NCI-H1694 (cell line): Measurements from ENCODE around the gene ABCB10.
"Not testable (repeated sequence)": the region's sequence is repeated elsewhere in the genome, so short reads cannot be mapped to it uniquely, and the experiment has no call there.

Experiments
- DNase-seq: peaks from one replicate; lab custom pipeline; 2025; lab: John Stamatoyannopoulos, UW

The ABCB10 gene

GRCh38 chr1:229536982-229537381, 21.5 kb downstream of the ABCB10 start:
- DNase-seq = no peak

- DNase-seq = no peak
These were observed 23.3 kb downstream of the ABCB10 start for GRCh38 chr1:229535230-229535629.

- no peak for DNase-seq
These were observed 27.2 kb downstream of the ABCB10 start for GRCh38 chr1:229531326-229531725.

GRCh38 chr1:229529639-229530038, 28.9 kb downstream of the ABCB10 start:
- DNase-seq = no peak

- no peak for DNase-seq
These were observed 31.8 kb downstream of the ABCB10 start for GRCh38 chr1:229526695-229527094.

- no peak for DNase-seq
These were observed 35.5 kb downstream of the ABCB10 start for GRCh38 chr1:229523052-229523451.

GRCh38 chr1:229514578-229515275, 43.8 kb downstream of the ABCB10 start:
- peak; percentile 56 for DNase-seq

GRCh38 chr1:229511625-229512024, 46.9 kb downstream of the ABCB10 start:
- DNase-seq = not testable (repeated sequence)

GRCh38 chr1:229511201-229511600, 47.3 kb downstream of the ABCB10 start:
- DNase-seq = not testable (repeated sequence)

- DNase-seq = no peak
These were observed 48.9 kb downstream of the ABCB10 start for GRCh38 chr1:229509576-229509975.

GRCh38 chr1:229508823-229509337, 49.6 kb downstream of the ABCB10 start:
- no peak for DNase-seq

GRCh38 chr1:229507951-229508822, 50.3 kb downstream of the ABCB10 start, which contains the start of gene NUP133:
TSS of gene NUP133 (minus strand) at chr1:229508341. CDS start at chr1:229508249, 92 bp downstream.
- peak; percentile 99 for DNase-seq

GRCh38 chr1:229507502-229507901, 51.0 kb downstream of the ABCB10 start:
- no peak for DNase-seq

GRCh38 chr1:229506633-229507032, 51.9 kb downstream of the ABCB10 start:
- DNase-seq = no peak

GRCh38 chr1:229495782-229496181, 62.7 kb downstream of the ABCB10 start:
- no peak for DNase-seq

GRCh38 chr1:229487181-229487580, 71.3 kb downstream of the ABCB10 start:
- DNase-seq = no peak

- no peak for DNase-seq
These were observed 73.2 kb downstream of the ABCB10 start for GRCh38 chr1:229485318-229485717.

- no peak for DNase-seq
These were observed 76.0 kb downstream of the ABCB10 start for GRCh38 chr1:229482511-229482910.

GRCh38 chr1:229480495-229480894, 78.0 kb downstream of the ABCB10 start:
- DNase-seq = no peak

- no peak for DNase-seq
These were observed 78.7 kb downstream of the ABCB10 start for GRCh38 chr1:229479660-229480399.

- no peak for DNase-seq
These were observed 79.7 kb downstream of the ABCB10 start for GRCh38 chr1:229478852-229479251.

- not testable (repeated sequence) for DNase-seq
These were observed 82.6 kb downstream of the ABCB10 start for GRCh38 chr1:229475859-229476258.
